Measurements from ENCODE around the gene GALP. TPM values are rescaled to one million over a fixed set of nuclear protein-coding genes. Genes with fewer than 3 reads are reported as not detected.

The GALP gene
- total RNA-seq, 1 donor from 2014 or later: 0.37 TPM

- H3K27ac Mint-ChIP-seq (ENCODE audit: unreplicated experiment): no peak overlapping the region
- H3K27me3 Mint-ChIP-seq (ENCODE audit: low read depth): no peaks in the 10 kb centered on the region
- no peak for DNase-seq (ENCODE audit: low read depth, low spot score)
- H3K9me3 Mint-ChIP-seq: no peaks in the 10 kb centered on the region
- no peak overlapping the region for H3K4me3 Mint-ChIP-seq
- H3K4me1 Mint-ChIP-seq: peaks cover 18% of the 10 kb centered on the region
- TF ChIP-seq CTCF (conservative IDR thresholded peaks at IDR 0.05): no peak
- peaks cover 11% of the 10 kb centered on the region for H3K36me3 Mint-ChIP-seq (ENCODE audit: low read depth)
Measured at GRCh38 chr19:56156768-56157167, 19.0 kb upstream of the GALP start.

GRCh38 chr19:56158170-56158757 is 17.5 kb upstream of the GALP start:
- peaks cover 11% of the 10 kb centered on the region for H3K36me3 Mint-ChIP-seq (ENCODE audit: low read depth)
- H3K9me3 Mint-ChIP-seq: no peaks in the 10 kb centered on the region
- peaks cover 8% of the 10 kb centered on the region for H3K4me1 Mint-ChIP-seq
- no peak overlapping the region for H3K4me3 Mint-ChIP-seq
- no peak for TF ChIP-seq CTCF (conservative IDR thresholded peaks at IDR 0.05)
- no peak overlapping the region for H3K27ac Mint-ChIP-seq (ENCODE audit: unreplicated experiment)
- DNase-seq (ENCODE audit: low read depth, low spot score): no peak
- no peaks in the 10 kb centered on the region for H3K27me3 Mint-ChIP-seq (ENCODE audit: low read depth)

GRCh38 chr19:56159009-56159559 is 16.7 kb upstream of the GALP start:
- no peak for DNase-seq (ENCODE audit: low read depth, low spot score)
- no peak for TF ChIP-seq CTCF (conservative IDR thresholded peaks at IDR 0.05)
- Mint-ChIP-seq H3K4me1 (no peaks in the 10 kb centered on the region), H3K36me3 (ENCODE audit: low read depth) (peaks cover 7% of the 10 kb centered on the region), H3K9me3 (no peaks in the 10 kb centered on the region), H3K27ac (ENCODE audit: unreplicated experiment) (no peak overlapping the region), H3K4me3 (no peak overlapping the region), H3K27me3 (ENCODE audit: low read depth) (no peaks in the 10 kb centered on the region)

GRCh38 chr19:56159622-56160271 is 16.1 kb upstream of the GALP start:
- H3K36me3 Mint-ChIP-seq (ENCODE audit: low read depth): peaks cover 7% of the 10 kb centered on the region
- TF ChIP-seq CTCF (conservative IDR thresholded peaks at IDR 0.05): no peak
- DNase-seq (ENCODE audit: low read depth, low spot score): no peak
- H3K4me3 Mint-ChIP-seq: no peak overlapping the region
- H3K27me3 Mint-ChIP-seq (ENCODE audit: low read depth): no peaks in the 10 kb centered on the region
- no peaks in the 10 kb centered on the region for H3K9me3 Mint-ChIP-seq
- H3K27ac Mint-ChIP-seq (ENCODE audit: unreplicated experiment): no peak overlapping the region
- H3K4me1 Mint-ChIP-seq: no peaks in the 10 kb centered on the region

- peaks cover 7% of the 10 kb centered on the region for H3K36me3 Mint-ChIP-seq (ENCODE audit: low read depth)
- no peak for DNase-seq (ENCODE audit: low read depth, low spot score)
- no peaks in the 10 kb centered on the region for H3K27me3 Mint-ChIP-seq (ENCODE audit: low read depth)
- H3K9me3 Mint-ChIP-seq: no peaks in the 10 kb centered on the region
- no peak overlapping the region for H3K27ac Mint-ChIP-seq (ENCODE audit: unreplicated experiment)
- H3K4me3 Mint-ChIP-seq: no peak overlapping the region
- H3K4me1 Mint-ChIP-seq: no peaks in the 10 kb centered on the region
- TF ChIP-seq CTCF (conservative IDR thresholded peaks at IDR 0.05): no peak
Measured at GRCh38 chr19:56161534-56161933, 14.3 kb upstream of the GALP start.

All from neural crest cell (in vitro differentiated cells).